HG03521 (cell line): ENCODE results near the gene CDC37L1.
"Not testable (repeated sequence)": the region's sequence is repeated elsewhere in the genome, so short reads cannot be mapped to it uniquely, and the experiment has no call there.

Source experiments
- ATAC-seq: cut with Tn5 transposase; IDR thresholded peaks from one replicate; pipeline ENCODE4 v1.9.1; 2021; ENCODE audit warnings: mild to moderate bottlenecking, moderate library complexity; ENCODE audit not compliant: unreplicated experiment

Gene CDC37L1

DNA sequence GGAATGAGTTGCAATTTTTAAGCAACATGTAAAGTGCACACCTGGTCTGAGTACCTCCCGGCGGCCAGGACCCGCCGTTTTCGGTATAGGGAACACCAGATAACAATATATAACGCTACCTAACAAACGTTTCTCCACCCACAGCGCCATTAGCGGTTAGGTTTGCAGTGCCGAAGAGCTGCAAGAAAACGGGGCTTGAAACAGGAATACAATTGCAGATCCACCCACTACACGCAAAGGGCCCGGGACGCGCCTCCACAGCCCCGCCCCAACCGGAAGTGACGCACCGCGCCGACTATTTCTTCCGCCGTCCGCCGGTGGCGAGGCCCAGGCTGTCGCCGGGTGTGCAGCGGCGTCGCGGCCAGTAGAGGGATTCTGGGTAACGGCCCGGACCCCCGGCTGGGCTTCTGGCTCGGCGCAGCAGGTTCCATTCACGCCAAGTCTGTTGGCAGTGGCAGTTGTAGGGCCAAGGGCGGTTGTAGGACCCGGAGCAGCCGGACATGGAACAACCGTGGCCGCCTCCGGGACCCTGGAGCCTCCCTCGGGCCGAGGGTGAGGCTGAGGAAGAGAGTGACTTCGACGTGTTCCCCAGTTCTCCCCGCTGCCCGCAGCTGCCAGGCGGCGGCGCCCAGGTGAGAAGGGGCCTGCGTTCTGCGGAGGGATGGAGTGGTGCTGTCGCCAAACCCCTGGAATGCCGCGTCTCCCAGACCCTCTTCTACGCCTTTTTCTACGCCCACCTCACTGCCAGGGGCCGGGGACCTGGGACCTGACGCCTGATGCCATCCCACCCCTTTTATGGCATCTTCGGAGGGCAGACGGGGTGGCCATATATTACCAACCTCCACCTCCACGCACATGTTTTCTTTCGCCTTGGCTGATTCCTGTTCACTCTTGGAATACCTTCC lies at the start of gene CDC37L1:
CDC37L1 (plus strand) TSS at position 302 of the 905 bp plus-strand sequence; CDS start at position 501, 199 bp downstream.
- peak; percentile 95 for ATAC-seq

DNA sequence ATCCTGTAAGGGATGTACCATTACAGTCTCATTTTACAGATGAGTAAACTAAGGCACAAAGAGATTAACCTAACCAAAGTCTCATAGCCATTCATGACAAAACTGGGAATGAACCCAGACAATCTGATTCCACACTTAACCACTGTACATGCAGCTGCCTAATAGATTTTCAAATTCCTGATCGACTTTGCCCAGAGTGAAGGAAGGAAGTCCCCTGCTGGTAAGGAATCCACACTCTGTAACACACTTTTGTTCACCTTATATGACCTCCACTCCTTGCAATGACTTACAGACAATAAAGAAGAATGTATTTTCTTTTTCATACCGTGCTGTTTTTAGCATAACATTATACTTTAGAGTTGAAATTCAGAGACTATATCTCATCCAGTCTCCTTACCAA lies 48.5 kb upstream of the CDC37L1 start:
- no peak for ATAC-seq

DNA sequence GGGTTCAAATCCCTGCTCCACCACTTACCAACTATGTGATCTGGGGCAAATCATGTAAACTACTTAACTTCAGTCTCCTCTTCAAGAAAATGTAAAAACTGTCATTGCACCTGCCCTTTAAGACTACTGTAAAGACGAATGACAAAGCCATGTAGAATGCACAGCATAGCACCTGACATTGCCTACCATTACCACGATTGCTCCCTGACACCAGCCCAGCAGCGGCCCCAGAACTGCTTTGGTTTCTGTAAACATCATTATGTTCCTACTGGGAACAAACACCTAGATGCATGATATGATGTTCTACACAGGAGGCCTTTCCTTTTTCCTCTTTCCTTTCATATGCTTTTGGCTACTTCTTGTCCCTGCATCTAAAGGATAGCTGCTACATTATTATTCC lies 40.4 kb upstream of the CDC37L1 start:
- ATAC-seq = no peak

DNA sequence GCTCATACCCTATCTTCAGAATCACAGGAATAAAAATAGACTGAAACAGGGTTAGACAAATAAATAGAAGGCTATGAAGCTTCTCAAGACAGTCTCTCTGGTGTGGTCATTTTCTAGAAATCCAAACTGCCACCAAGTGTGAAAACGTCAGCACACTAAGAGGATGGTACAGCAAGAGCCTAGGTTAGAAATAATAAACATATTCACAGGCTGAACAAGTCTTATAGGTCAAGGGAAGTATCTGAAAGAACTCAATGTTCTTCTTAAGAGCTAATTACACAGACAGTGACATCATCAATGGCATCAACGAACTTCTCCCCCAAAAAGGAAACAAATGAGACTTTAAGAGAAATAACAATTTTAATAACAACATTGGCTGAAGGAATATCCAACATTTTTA lies 39.9 kb upstream of the CDC37L1 start:
- no peak for ATAC-seq

DNA sequence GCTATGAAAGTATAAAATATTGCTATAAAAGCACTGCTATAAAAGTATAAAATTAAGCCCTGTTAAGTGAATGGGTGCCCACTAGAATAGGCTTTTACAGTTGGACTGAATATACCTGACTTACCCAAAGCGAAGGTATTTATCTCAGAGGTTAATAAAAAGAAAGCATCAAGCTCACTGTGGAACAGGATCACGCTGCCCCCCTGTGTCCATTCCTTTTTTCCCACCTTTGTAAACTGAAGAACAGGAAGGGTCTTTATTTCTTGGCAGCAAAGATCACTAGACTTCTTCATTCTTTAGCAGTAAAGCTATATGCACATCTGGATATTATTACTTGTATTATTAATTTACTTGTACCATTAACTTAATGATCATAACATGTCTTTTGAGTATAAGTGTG lies 39.3 kb upstream of the CDC37L1 start:
- no peak for ATAC-seq

DNA sequence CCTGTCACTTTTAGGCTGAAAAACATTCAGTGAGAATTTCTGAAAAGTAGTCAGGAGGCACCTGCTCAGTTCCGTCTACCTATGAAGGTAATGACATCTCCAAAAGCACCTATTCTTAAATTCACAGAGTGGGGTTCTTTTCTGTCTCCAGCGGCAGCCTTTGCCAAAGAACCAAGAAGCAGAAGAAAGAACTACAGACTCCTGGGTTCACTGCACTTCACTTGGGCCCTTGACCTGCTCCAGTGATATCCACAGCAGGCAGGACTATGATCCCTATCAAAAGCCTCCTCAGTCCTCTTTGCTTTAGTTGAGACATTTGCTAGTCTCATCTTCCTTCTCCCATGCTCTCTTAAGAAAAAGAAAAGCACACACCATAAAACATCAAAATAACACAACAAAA lies 37.0 kb upstream of the CDC37L1 start:
- no peak for ATAC-seq

DNA sequence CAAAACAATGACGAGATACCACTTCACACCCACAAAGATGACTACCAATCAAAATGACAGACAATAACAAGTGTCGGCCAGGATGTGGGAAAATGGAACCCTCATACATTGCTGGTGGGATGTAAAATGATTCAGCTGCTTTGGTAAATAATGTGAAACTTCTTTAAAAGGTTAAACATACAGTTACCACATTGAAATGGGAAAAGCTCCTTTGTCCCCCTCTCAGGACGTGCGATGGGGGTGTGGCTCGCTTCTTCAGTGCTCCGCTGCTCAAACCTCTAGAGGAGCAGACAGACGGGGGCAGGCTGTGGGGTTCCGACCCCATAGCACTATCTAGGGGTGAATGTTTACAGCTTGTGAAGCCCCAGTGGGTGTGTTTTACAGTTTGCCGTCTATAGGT lies 25.3 kb upstream of the CDC37L1 start:
- ATAC-seq = no peak

DNA sequence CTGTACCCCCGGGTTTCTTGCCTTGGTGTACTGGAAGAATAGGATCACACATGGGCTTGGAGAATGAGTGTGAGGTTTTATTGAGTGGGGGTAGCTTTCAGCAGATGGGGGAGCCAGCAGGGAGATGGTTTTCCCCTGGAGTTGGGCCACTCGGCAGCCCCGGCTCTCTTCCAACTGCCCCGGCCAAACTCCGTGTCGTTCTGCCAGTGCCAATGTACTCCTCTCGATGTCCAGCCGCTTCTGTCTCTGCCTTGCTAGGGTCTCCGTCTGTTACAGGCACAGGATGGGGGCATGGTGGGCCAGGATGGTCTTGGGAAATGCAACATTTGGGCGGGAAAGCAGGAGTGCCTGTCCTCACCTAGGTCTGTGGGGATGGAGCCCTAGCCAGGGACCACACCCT lies 24.8 kb upstream of the CDC37L1 start:
- no peak for ATAC-seq

DNA sequence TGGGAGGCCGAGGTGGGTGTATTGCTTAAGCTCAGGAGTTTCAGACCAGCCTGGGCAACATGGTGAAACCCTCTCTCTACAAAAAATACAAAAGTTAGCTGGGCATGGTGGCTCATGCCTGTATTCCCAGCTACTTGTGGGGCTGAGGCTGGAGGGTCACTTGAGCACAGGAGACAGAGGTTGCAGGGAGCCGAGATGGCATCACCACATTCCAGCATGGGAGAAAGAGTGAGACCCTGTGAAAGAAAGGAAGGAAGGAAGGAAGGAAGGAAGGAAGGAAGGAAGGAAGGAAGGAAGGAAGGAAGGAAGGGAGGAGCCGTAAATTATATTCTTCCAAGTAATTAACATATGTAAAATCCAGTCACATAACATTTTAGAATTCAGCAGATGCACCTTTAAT lies 23.2 kb upstream of the CDC37L1 start:
- ATAC-seq = not testable (repeated sequence)

DNA sequence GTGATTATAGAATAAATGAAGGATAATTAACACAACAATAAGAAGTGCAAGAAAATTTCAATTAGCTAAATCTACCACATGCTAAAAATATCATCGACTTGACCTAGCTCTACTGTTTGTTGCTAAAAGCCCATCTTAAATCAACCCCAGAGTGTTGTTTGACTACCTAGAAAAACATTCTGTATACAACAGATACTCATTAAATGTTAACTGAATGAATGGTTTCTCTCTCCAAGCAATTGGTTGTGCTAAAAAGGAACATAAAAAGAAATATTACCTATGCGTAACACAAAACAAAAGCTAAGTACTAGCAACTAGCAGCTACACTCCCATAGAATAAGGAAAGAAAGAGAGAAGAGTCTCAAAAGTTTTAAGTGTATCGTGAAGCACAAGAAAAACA lies 22.7 kb upstream of the CDC37L1 start:
- no peak for ATAC-seq

DNA sequence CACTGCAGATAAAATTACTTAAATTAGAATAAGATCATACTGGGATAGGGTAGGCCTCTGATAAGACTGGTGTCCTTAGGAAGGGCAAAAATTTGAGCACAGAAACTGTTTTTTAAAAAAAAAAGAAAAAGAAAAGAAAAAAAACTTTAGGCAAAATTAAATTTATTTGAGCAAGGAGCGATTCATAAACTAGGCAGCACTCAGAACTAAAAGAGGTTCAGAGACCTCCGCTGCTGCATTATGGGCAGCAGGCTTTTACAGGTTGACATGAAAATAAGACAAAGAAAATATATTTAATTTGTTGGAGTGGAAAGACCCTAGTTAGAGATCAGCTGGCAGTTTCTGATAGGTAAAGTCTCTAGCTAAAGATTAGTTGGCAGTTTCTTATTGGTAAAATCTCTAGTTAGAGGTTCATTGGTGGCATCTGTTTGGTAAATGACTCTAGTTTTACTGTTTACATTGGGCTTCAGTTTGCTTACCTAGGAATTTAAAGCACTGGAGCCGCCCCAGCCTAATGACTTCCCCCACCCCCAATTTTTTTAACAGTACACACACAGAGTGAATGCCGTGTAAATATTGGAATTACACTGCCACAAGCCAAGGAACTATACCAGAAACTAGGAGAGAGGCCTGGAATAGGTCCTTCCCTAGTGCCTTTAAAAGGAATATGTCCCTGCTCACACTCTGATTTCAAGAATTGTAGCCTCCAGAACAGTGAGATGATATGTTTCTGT lies 21.8 kb upstream of the CDC37L1 start:
- no peak for ATAC-seq

DNA sequence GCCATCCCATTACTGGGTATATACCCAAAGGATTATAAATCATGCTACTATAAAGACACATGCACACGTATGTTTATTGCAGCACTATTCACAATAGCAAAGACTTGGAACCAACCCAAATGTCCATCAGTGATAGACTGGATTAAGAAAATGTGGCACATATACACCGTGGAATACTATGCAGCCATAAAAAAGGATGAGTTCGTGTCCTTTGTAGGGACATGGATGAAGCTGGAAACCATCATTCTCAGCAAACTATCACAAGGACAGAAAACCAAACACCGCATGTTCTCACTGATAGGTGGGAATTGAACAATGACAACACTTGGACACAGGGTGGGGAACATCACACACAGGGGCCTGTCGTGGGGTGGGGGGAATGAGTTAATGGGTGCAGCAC lies 18.7 kb upstream of the CDC37L1 start:
- not testable (repeated sequence) for ATAC-seq

DNA sequence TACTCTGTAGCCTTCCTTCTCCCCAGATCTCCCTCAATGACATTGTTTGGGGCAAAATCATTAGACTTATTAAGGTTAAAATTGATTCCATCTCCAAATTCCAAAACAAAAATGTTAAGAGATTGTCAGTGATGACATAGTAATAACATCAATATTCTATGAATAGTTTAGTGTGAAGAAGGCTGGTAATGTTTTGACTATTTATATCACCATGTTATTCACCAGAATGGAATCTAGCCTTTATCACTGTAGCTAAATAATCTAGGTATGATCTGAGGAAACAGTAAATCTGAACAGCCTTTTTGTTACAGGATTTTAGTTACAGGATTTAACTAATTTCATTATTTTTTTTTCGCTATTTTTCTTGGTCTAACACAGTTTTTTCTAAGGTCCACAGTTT lies 18.2 kb upstream of the CDC37L1 start:
- no peak for ATAC-seq

DNA sequence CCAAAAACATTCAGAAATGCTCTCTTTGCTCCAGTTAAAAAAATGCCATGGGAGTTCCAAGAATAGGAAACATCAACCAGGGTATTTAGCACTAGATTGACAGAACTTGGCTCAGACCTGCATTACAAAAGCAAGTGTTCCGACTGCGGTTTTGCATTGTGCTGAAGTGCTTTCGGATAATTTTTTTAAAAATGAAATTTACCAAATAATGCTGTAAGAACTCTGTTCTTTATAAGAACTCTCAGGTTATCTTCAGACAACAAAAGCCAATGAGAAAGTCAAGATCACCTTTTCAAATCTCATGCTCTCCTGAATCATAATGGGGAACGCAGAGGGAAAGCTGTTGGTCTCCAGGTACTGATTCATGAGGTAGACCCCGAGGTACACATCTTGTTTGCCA lies 17.8 kb upstream of the CDC37L1 start:
- no peak for ATAC-seq

DNA sequence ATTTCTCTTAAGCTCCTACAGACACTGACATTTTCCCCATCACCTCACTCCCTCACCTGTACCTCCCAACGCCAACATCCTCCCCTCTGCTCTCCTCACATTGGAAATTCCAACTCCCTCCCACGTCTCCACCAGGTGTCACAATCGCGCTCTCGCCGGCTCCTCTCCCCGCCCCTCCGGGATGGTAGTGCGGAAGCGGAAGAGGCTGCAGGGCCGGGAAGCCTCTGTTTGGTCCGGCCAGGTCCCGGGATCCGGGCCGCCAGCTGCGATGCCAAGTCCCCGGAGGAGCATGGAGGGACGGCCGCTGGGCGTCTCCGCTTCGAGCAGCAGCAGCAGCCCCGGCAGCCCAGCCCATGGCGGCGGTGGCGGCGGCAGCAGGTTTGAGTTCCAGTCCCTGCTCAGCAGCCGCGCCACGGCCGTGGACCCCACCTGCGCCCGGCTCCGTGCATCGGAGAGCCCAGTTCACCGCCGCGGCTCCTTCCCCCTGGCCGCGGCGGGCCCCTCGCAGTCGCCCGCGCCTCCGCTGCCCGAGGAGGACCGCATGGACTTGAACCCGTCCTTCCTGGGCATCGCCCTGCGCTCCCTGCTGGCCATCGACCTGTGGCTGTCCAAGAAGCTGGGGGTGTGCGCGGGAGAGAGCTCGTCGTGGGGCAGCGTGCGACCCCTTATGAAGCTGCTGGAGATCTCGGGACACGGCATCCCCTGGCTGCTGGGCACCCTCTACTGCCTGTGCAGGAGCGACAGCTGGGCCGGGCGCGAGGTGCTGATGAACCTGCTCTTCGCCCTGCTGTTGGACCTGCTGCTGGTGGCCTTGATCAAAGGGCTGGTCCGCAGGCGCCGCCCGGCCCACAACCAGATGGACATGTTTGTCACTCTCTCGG lies 17.0 kb upstream of the CDC37L1 start, which contains the start of gene PLPP6:
PLPP6 (plus strand) TSS at position 187 of the 881 bp plus-strand sequence; CDS start at position 269, 82 bp downstream.
- ATAC-seq = peak; percentile 62

DNA sequence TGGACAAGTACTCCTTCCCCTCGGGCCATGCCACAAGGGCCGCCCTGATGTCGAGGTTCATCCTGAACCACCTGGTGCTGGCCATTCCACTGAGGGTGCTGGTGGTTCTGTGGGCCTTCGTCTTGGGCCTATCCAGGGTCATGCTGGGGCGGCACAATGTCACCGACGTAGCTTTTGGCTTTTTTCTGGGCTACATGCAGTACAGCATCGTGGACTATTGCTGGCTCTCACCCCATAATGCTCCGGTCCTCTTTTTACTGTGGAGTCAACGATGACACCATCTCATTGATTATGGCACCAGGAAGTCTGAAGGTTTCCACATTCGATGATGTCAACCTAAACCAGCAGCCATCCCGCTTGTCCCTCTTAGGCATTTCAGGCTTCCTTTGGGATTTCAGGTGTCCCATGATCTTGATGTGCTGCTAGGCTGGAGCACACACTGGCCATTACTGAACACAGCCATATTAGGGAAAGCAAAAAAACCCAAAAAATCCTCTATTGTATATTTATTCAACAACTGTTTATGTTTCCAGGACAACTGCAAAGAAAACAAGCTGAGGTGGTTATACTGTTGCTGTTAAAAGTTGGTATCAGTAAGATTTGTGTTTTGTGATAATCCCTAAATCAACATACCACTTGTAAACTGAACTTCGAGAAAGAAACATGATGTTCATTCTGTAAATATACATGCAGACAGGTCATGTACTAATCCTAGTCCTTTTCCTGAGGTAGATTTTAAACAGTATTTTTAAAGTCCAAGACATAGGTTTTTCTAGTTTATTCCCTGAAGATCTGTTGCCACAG lies 16.2 kb upstream of the CDC37L1 start:
- no peak for ATAC-seq

DNA sequence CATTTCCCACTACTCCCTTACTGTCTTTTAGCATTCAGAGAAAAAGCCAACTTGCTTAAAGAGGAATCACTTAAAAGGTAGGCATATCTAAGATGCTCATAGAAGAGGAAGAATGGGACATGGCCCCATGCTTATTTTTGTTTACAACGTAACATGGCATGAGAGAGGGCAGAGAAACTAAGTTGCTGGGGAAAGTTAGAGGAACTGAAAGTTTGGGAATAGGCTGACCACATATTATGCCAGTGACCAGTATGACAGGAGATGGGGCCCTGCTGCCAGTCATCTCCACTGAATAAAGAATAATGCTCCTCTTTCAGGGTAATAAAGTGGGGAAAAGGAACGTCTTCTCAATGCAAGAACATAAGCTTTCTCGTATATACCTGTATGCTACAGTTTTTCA lies 15.4 kb upstream of the CDC37L1 start:
- no peak for ATAC-seq

DNA sequence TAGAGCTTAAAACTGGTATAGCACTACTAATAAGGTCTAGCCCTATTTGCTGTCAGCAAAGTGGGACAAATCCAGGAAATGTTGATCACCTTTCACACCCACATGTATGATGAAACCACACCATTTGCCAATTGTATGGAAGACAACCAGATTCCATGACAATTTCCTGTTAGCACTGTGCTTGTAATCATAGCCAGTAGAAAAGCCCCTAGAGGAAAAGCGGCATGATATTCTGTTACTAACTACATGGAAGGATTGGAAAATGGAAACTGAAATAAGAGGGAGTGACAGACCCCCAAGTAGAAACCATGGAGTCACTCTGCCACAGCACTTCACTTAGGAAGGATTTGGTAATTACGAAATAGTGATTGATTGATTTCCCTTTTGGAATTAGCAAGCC lies 14.0 kb upstream of the CDC37L1 start:
- no peak for ATAC-seq

DNA sequence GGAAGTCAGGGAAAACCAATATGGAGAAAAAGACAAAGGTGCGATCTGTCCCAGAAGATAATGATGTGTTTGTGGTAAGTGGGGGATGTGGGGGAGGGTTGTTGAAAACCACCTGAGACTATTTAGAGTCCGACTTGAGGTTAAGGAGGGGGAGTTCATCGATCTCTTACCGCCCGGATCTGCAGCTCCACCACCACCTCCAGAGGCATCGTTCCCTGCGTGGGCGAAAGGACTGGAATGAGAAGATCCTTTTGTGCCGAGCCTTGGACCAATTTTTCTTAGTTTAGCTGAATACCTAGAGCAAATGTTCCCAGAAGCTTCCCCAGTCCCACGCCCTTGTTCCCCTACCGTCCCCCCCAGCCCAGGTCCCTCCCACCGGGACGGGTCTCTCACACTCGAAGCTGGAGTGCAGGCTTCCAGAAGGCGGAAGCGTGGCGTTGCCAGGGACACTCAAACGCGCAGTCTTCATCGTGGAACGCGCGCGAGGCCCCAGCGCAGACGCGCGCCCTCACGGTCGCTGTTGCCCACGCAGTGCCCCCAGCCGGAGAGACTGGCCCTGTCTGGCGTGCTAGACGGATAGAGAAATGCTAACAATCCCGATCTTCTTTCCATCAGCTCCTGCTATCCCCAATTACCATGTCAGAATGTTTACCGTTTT lies 13.2 kb upstream of the CDC37L1 start, which contains the start of gene SPATA6L:
SPATA6L (minus strand) TSS at position 439 of the 658 bp plus-strand sequence; CDS start at position 209, 230 bp downstream.
- ATAC-seq = no peak

DNA sequence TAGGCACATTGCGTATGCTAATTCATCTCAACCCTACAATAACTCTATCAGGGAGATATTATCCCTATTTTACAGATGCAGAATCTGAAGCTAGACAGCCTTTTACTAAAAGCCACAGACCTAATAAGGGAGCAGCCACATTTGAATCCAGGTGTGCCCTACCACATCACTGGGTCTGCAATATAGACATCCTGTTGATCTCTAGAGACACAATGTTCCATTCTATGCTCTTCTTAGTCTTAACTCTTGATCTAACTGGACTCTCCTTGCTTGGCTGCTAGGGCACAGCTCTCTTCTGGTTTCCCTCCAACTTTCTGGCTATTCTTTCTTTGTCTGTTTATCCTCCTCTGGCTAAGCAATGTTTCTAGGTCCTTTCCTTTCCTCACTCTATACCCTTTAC lies 11.7 kb upstream of the CDC37L1 start:
- ATAC-seq = no peak
